GM23338 (cell line): Measurements from ENCODE around the gene AP3M1.

ENCODE experiments used
- CREB1 ChIP-seq: fragments of 250-450 bp; sonication (Bioruptor Pico); IDR thresholded peaks from 2 replicates; pipeline ENCODE4 v1.5.0; 2020; ENCODE audit warnings: low read depth, mild to moderate bottlenecking, moderate library complexity
- EZH2 ChIP-seq: fragments of 200-600 bp; sonication (generic); IDR thresholded peaks from one replicate; pipeline ENCODE4 v1.8.0; 2017; ENCODE audit warnings: antibody characterized with exemption, mild to moderate bottlenecking, low read depth; ENCODE audit not compliant: unreplicated experiment
- EZH2phosphoT487 ChIP-seq: fragments of 200-600 bp; sonication (generic); IDR thresholded peaks from one replicate; pipeline ENCODE4 v1.8.1; 2018; ENCODE audit warnings: antibody characterized with exemption; ENCODE audit not compliant: unreplicated experiment
- JUNB ChIP-seq: IDR thresholded peaks from one replicate; pipeline ENCODE4 v1.6.1; 2016; ENCODE audit warnings: antibody characterized with exemption; ENCODE audit not compliant: unreplicated experiment
- POLR2AphosphoS5 ChIP-seq: IDR thresholded peaks from 2 replicates; pipeline ENCODE4 v1.6.1; 2016; ENCODE audit warnings: antibody characterized with exemption, low read depth
- STAT1 ChIP-seq: IDR thresholded peaks from one replicate; pipeline ENCODE4 v1.6.1; 2016; ENCODE audit warnings: antibody characterized with exemption; ENCODE audit not compliant: unreplicated experiment
- ZNF331 ChIP-seq: fragments of 250-450 bp; sonication (Bioruptor Pico); IDR thresholded peaks from 2 replicates; pipeline ENCODE4 v1.5.0; 2020; ENCODE audit warnings: low read depth, mild to moderate bottlenecking, moderate library complexity
- TF ChIP-seq, protein P1 (sequence below), 2 experiments: fragments of 200-600 bp in 1 of 2; sonication (generic) in 1 of 2; conservative IDR thresholded peaks; 2 replicates each; pipeline versions ENCODE4 v1.5.1 to v1.6.1; 2016 to 2017; ENCODE audit warnings: antibody characterized with exemption in 2 of 2, low read depth in 2 of 2, mild to moderate bottlenecking in 2 of 2, moderate library complexity in 1 of 2
- TF ChIP-seq, protein P2 (sequence below): IDR thresholded peaks from one replicate; pipeline ENCODE4 v1.6.1; 2018; ENCODE audit warnings: antibody characterized with exemption; ENCODE audit not compliant: unreplicated experiment
- TF ChIP-seq, protein P3 (sequence below): IDR thresholded peaks from 2 replicates; pipeline ENCODE4 v1.6.1; 2016; ENCODE audit warnings: antibody characterized with exemption

DNA sequence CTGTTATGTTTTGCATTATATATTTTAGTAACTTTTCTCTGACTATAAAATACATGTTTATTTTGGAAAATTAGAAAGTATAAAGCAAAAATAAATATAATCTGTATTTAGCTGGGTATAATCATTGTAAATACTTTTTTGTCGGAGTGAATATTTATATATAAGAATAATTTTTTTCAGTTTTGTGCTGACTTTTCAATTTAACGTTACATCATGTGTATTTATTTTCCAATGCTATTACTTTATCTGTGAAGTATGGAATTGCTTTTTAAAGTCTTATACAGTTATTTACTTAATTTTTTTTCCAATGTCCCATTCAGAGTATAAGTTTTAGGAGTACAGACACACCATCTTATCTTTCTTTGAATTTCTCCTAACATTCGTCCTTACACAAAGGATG is 15.2 kb downstream of the AP3M1 start:
- TF ChIP-seq, protein P1, sequence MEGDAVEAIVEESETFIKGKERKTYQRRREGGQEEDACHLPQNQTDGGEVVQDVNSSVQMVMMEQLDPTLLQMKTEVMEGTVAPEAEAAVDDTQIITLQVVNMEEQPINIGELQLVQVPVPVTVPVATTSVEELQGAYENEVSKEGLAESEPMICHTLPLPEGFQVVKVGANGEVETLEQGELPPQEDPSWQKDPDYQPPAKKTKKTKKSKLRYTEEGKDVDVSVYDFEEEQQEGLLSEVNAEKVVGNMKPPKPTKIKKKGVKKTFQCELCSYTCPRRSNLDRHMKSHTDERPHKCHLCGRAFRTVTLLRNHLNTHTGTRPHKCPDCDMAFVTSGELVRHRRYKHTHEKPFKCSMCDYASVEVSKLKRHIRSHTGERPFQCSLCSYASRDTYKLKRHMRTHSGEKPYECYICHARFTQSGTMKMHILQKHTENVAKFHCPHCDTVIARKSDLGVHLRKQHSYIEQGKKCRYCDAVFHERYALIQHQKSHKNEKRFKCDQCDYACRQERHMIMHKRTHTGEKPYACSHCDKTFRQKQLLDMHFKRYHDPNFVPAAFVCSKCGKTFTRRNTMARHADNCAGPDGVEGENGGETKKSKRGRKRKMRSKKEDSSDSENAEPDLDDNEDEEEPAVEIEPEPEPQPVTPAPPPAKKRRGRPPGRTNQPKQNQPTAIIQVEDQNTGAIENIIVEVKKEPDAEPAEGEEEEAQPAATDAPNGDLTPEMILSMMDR (conservative IDR thresholded peaks at IDR 0.05; ENCODE audit: low read depth in 2 of 2), result no peak
- TF ChIP-seq EZH2 (no peak), POLR2AphosphoS5 (no peak), STAT1 (no peak), JUNB (no peak), EZH2phosphoT487 (no peak), ZNF331 (CRISPR knock-in tag) (no peak), CREB1 (CRISPR knock-in tag) (no peak)
- TF ChIP-seq, protein P2, sequence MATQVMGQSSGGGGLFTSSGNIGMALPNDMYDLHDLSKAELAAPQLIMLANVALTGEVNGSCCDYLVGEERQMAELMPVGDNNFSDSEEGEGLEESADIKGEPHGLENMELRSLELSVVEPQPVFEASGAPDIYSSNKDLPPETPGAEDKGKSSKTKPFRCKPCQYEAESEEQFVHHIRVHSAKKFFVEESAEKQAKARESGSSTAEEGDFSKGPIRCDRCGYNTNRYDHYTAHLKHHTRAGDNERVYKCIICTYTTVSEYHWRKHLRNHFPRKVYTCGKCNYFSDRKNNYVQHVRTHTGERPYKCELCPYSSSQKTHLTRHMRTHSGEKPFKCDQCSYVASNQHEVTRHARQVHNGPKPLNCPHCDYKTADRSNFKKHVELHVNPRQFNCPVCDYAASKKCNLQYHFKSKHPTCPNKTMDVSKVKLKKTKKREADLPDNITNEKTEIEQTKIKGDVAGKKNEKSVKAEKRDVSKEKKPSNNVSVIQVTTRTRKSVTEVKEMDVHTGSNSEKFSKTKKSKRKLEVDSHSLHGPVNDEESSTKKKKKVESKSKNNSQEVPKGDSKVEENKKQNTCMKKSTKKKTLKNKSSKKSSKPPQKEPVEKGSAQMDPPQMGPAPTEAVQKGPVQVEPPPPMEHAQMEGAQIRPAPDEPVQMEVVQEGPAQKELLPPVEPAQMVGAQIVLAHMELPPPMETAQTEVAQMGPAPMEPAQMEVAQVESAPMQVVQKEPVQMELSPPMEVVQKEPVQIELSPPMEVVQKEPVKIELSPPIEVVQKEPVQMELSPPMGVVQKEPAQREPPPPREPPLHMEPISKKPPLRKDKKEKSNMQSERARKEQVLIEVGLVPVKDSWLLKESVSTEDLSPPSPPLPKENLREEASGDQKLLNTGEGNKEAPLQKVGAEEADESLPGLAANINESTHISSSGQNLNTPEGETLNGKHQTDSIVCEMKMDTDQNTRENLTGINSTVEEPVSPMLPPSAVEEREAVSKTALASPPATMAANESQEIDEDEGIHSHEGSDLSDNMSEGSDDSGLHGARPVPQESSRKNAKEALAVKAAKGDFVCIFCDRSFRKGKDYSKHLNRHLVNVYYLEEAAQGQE, result no peak
- TF ChIP-seq, protein P3, sequence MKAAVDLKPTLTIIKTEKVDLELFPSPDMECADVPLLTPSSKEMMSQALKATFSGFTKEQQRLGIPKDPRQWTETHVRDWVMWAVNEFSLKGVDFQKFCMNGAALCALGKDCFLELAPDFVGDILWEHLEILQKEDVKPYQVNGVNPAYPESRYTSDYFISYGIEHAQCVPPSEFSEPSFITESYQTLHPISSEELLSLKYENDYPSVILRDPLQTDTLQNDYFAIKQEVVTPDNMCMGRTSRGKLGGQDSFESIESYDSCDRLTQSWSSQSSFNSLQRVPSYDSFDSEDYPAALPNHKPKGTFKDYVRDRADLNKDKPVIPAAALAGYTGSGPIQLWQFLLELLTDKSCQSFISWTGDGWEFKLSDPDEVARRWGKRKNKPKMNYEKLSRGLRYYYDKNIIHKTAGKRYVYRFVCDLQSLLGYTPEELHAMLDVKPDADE, result no peak
